ENCODE measurements around the gene IDI2. TPM values are rescaled to one million over a fixed set of nuclear protein-coding genes. Genes with fewer than 3 reads are reported as not detected.

Gene IDI2
- total and polyA plus RNA-seq, 7 experiments from 2014 or later, result not detected

- Mint-ChIP-seq H3K27me3 (peaks cover 10 to 20% (median 16%) of the 10 kb centered on the region in 5 donors), H3K4me1 (peaks cover 5 to 14% (median 7%) of the 10 kb centered on the region in 7 donors), H3K27ac (no peak overlapping the region), H3K9me3 (peaks cover 0 to 24% (median 4%) of the 10 kb centered on the region in 11 donors), H3K36me3 (peaks cover 0 to 8% (median 4%) of the 10 kb centered on the region in 5 donors), H3K4me3 (no peak overlapping the region)
- Histone ChIP-seq H3K27me3 (ENCODE audit: control insufficient read depth in 2 of 2, insufficient read depth in 2 of 2, low read length in 2 of 2) (no peaks in the 10 kb centered on the region), H3K4me1 (ENCODE audit: control insufficient read depth in 2 of 2, insufficient read depth in 2 of 2, low read length in 2 of 2) (no peaks in the 10 kb centered on the region), H3K27ac (ENCODE audit: low read depth, low read length) (no peak overlapping the region), H3K4me3 (ENCODE audit: low read length) (no peak overlapping the region), H3K36me3 (ENCODE audit: control insufficient read depth in 2 of 3, insufficient read depth in 3 of 3, low read length in 3 of 3) (no peaks in the 10 kb centered on the region), H3K9me3 (ENCODE audit: control insufficient read depth in 2 of 3, low read length in 3 of 3) (no peaks in the 10 kb centered on the region)
- no peak for ATAC-seq
- POLR2A ChIA-PET, result no interaction called here
- intact Hi-C loops (cut with micrococcal nuclease), result no loop called here
- no peak for DNase-seq
- CTCF ChIA-PET, result no interaction called here
Observed at GRCh38 chr10:971613-972012, 54.0 kb downstream of the IDI2 start.

- peaks cover 0 to 4% (median 0%) of the 10 kb centered on the region in 5 donors for H3K36me3 Mint-ChIP-seq
- DNase-seq, result no peak
- CTCF ChIA-PET, result no interaction called here
Observed at GRCh38 chr10:971150-971542, 54.5 kb downstream of the IDI2 start.

GRCh38 chr10:970311-971149 is 55.1 kb downstream of the IDI2 start:
- Mint-ChIP-seq H3K27ac (no peak overlapping the region), H3K4me3 (no peak overlapping the region), H3K9me3 (peaks cover 0 to 27% (median 4%) of the 10 kb centered on the region in 11 donors), H3K36me3 (peaks cover 0 to 4% (median 0%) of the 10 kb centered on the region in 5 donors), H3K27me3 (peaks cover 10 to 20% (median 16%) of the 10 kb centered on the region in 5 donors), H3K4me1 (peaks cover 6 to 19% (median 7%) of the 10 kb centered on the region in 7 donors)
- ATAC-seq (no peak), DNase-seq (no peak)
- ChIA-PET POLR2A (no interaction called here), CTCF (no interaction called here)
- intact Hi-C loops (cut with micrococcal nuclease), result no loop called here
- no peak overlapping the region for H3K4me3 ChIP-seq (ENCODE audit: low read length)
- H3K27ac ChIP-seq (ENCODE audit: low read depth, low read length), result no peak overlapping the region
- no peaks in the 10 kb centered on the region for H3K27me3 ChIP-seq (ENCODE audit: control insufficient read depth in 2 of 2, insufficient read depth in 2 of 2, low read length in 2 of 2)
- no peaks in the 10 kb centered on the region for H3K4me1 ChIP-seq (ENCODE audit: control insufficient read depth in 2 of 2, insufficient read depth in 2 of 2, low read length in 2 of 2)
- H3K36me3 ChIP-seq (ENCODE audit: control insufficient read depth in 2 of 3, insufficient read depth in 3 of 3, low read length in 3 of 3), result no peaks in the 10 kb centered on the region
- no peaks in the 10 kb centered on the region for H3K9me3 ChIP-seq (ENCODE audit: control insufficient read depth in 2 of 3, low read length in 3 of 3)

More at GRCh38 chr10:971150-971542, 54.5 kb downstream of the IDI2 start:
- H3K4me3 ChIP-seq (ENCODE audit: low read length), result no peak overlapping the region
- no peaks in the 10 kb centered on the region for H3K27me3 ChIP-seq (ENCODE audit: control insufficient read depth in 2 of 2, insufficient read depth in 2 of 2, low read length in 2 of 2)
- no peaks in the 10 kb centered on the region for H3K9me3 ChIP-seq (ENCODE audit: control insufficient read depth in 2 of 3, low read length in 3 of 3)
- no peak overlapping the region for H3K27ac ChIP-seq (ENCODE audit: low read depth, low read length)
- intact Hi-C loops (cut with micrococcal nuclease), result no loop called here
- H3K36me3 ChIP-seq (ENCODE audit: control insufficient read depth in 2 of 3, insufficient read depth in 3 of 3, low read length in 3 of 3), result no peaks in the 10 kb centered on the region
- ATAC-seq, result no peak
- H3K4me1 ChIP-seq (ENCODE audit: control insufficient read depth in 2 of 2, insufficient read depth in 2 of 2, low read length in 2 of 2), result no peaks in the 10 kb centered on the region
- peaks cover 6 to 14% (median 7%) of the 10 kb centered on the region in 7 donors for H3K4me1 Mint-ChIP-seq
- peaks cover 10 to 20% (median 16%) of the 10 kb centered on the region in 5 donors for H3K27me3 Mint-ChIP-seq
- H3K9me3 Mint-ChIP-seq, result peaks cover 0 to 21% (median 1%) of the 10 kb centered on the region in 11 donors
- H3K4me3 Mint-ChIP-seq, result no peak overlapping the region
- POLR2A ChIA-PET, result no interaction called here
- no peak overlapping the region for H3K27ac Mint-ChIP-seq

GRCh38 chr10:969473-970150 is 56.0 kb downstream of the IDI2 start:
- no peak overlapping the region for H3K4me3 Mint-ChIP-seq
- Histone ChIP-seq H3K4me3 (ENCODE audit: low read length) (no peak overlapping the region), H3K4me1 (ENCODE audit: control insufficient read depth in 2 of 2, insufficient read depth in 2 of 2, low read length in 2 of 2) (no peaks in the 10 kb centered on the region), H3K27ac (ENCODE audit: low read depth, low read length) (no peak overlapping the region), H3K27me3 (ENCODE audit: control insufficient read depth in 2 of 2, insufficient read depth in 2 of 2, low read length in 2 of 2) (no peaks in the 10 kb centered on the region), H3K9me3 (ENCODE audit: control insufficient read depth in 2 of 3, low read length in 3 of 3) (no peaks in the 10 kb centered on the region), H3K36me3 (ENCODE audit: control insufficient read depth in 2 of 3, insufficient read depth in 3 of 3, low read length in 3 of 3) (no peaks in the 10 kb centered on the region)
- ATAC-seq, result no peak
- H3K36me3 Mint-ChIP-seq, result peaks cover 0 to 4% (median 0%) of the 10 kb centered on the region in 5 donors
- H3K4me1 Mint-ChIP-seq, result peaks cover 6 to 19% (median 7%) of the 10 kb centered on the region in 7 donors
- peaks cover 0 to 28% (median 4%) of the 10 kb centered on the region in 11 donors for H3K9me3 Mint-ChIP-seq
- no peak for DNase-seq
- no peak overlapping the region for H3K27ac Mint-ChIP-seq
- intact Hi-C loops (cut with micrococcal nuclease), result no loop called here
- H3K27me3 Mint-ChIP-seq, result peaks cover 10 to 20% (median 16%) of the 10 kb centered on the region in 5 donors
- POLR2A ChIA-PET, result no interaction called here
- CTCF ChIA-PET, result no interaction called here

Other genes starting within 250 kb of the IDI2 start
- gene LARP4B, start 94.2 kb downstream of the IDI2 start, total RNA-seq, result 100 to 1,000 TPM in 2 of 5 experiments, 10 to 100 TPM in 3; 65.2 to 114 (median 96.9) TPM
- 10 to 100 TPM; 31.9 to 39.8 TPM for gene LARP4B, start 94.2 kb downstream of the IDI2 start, polyA plus RNA-seq
- 10 to 100 TPM; 39.0 to 81.8 (median 45.2) TPM for gene GTPBP4, start 37.4 kb downstream of the IDI2 start, total RNA-seq
- 10 to 100 TPM; 17.4 to 23.4 TPM for gene GTPBP4, start 37.4 kb downstream of the IDI2 start, polyA plus RNA-seq
- 100 to 1,000 TPM in 2 of 5 experiments, 10 to 100 TPM in 3; 23.4 to 159 (median 44.9) TPM for gene IDI1, start 23.3 kb upstream of the IDI2 start, total RNA-seq
- 10 to 100 TPM; 26.8 to 34.6 TPM for gene IDI1, start 23.3 kb upstream of the IDI2 start, polyA plus RNA-seq
- 10 to 100 TPM; 30.3 to 52.6 (median 43.4) TPM for gene WDR37, start 30.5 kb upstream of the IDI2 start, total RNA-seq
- gene WDR37, start 30.5 kb upstream of the IDI2 start, polyA plus RNA-seq, result 10 to 100 TPM; 16.9 to 28.1 TPM

Measured in naive thymus-derived CD4-positive, alpha-beta T cell (primary cell).